ENCODE data around the gene GPR34.
"Not testable (repeated sequence)": the region's sequence is repeated elsewhere in the genome, so short reads cannot be mapped to it uniquely, and the experiment has no call there.

Gene GPR34

DNA sequence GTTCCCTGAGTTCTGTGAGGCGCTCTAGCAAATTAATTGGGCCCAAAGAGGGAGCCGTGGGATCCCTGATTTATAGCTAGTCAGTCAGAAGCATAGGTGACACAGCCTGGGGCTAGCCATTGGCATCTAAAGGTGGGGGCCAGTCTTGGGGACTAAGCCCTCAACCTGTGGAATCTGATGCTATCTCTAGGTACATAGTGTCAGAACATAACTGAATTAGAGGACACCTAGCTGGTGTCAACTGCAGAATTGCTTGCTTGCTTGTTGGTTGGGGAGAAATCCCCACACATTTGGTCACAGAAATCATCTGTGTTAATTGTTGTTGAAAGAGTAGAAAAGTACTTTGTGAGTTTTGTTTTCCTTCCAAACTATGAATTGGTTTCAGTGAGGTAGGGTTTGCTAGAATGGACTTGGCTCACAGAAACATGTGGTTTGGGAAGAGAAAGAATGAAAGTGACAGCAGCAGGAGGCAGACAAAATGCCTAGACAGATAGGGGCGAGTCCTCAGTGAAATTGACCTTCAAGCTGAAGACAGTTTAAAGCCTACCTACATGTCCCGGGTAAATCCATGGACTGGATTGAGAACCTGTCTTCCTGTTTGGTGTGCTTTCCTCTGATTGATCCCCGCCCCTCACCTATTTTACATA is 22.4 kb downstream of the GPR34 start:
- FAIRE-seq (no peak), DNase-seq (ENCODE audit: insufficient read length, low spot score) (no peak)
- TF ChIP-seq, protein P1, sequence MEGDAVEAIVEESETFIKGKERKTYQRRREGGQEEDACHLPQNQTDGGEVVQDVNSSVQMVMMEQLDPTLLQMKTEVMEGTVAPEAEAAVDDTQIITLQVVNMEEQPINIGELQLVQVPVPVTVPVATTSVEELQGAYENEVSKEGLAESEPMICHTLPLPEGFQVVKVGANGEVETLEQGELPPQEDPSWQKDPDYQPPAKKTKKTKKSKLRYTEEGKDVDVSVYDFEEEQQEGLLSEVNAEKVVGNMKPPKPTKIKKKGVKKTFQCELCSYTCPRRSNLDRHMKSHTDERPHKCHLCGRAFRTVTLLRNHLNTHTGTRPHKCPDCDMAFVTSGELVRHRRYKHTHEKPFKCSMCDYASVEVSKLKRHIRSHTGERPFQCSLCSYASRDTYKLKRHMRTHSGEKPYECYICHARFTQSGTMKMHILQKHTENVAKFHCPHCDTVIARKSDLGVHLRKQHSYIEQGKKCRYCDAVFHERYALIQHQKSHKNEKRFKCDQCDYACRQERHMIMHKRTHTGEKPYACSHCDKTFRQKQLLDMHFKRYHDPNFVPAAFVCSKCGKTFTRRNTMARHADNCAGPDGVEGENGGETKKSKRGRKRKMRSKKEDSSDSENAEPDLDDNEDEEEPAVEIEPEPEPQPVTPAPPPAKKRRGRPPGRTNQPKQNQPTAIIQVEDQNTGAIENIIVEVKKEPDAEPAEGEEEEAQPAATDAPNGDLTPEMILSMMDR (IDR thresholded peaks at IDR 0.05; ENCODE audit: insufficient read depth, missing control alignments) = no peak

DNA sequence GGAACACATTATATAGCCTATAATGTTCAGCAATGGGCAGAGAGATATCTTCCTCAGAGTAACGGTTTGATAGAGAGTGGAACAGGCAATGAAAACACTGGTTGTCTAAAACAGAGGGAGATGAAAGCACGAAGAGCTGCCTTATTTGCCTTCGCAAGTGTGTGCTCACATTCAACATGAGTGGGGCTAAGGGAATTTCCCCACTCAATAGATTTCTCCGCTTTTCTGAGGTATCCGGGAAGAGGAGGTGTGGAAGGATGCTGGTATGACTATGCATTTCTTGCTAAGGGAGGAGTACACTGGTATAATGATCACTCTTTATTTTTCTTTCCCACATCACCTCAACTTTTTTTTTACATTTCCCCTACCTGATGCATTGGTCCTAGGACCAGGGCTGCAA is 27.4 kb downstream of the GPR34 start:
- FAIRE-seq (no peak), DNase-seq (ENCODE audit: insufficient read length, low spot score) (no peak)
- TF ChIP-seq, protein P1 (IDR thresholded peaks at IDR 0.05; ENCODE audit: insufficient read depth, missing control alignments) = no peak

DNA sequence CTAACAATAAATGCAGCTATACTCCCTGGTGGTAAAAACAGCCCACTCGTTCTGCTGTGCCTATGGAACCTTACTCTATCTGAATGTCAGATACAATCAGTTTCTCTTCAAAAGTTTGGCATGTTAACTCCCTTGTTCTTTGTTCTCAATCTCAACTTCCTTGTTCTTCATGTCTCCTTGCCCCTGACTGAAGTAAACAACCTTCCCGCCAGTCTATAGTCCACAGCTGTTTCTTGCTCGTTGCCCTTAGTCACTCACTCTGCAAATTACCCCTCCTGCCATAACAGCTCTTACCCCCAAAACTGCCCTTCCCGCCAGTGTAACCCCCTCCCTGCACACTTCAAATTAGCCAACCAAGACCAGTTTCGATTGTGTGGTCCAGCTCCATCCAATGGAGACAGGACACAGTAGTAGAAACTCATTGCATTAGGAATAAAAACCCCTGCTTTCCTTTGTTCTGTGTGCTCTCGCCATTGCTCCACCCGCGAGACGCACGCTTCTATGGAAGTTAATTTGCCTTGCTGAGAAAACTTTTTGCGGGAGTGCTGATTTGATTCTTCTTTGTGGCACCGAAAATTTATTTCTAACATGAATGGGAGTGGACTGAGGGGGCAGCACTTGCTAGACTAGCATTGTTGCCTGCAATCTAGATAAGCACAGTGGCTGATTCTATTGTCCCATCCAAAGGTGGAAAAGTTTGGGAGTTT is 28.1 kb downstream of the GPR34 start:
- TF ChIP-seq, protein P1 (IDR thresholded peaks at IDR 0.05; ENCODE audit: insufficient read depth, missing control alignments) = no peak
- DNase-seq (ENCODE audit: insufficient read length, low spot score) (no peak), FAIRE-seq (no peak)

DNA sequence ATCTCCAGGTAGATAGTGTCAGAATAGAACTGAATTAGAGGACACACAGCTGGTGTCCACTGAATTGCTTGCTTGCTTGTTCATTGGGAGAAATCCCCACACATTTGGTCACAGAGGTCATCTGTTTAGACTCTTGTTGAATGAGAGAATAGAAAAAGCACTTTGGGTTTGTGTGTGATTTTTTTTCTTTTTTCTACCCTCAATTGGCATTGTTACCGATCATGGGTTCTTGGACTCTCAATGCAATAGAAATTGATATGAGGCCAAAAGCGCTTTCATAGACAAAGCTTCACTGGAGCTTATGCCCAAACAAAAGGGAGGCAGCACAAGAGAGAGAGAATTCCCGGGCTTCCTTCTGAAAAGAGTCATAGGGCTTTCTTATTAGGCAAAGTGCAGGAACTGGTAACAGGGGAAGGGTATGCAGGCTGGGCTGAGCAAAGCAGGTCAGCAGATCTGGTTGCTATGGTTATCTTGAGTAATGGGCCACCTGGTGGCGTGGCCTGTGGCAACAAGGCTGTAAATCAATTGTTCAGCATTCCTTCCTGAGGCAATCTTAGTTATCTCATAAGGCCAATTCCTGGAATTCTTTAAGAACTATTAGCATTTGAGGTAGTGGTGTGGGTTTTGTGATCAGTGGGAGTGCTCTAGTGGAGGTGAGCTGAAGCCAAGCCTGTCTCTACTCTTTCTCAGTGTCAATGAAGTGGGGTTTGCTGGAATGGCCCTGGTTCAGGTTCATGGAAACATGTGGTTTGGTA is 29.9 kb downstream of the GPR34 start:
- no peak for FAIRE-seq

DNA sequence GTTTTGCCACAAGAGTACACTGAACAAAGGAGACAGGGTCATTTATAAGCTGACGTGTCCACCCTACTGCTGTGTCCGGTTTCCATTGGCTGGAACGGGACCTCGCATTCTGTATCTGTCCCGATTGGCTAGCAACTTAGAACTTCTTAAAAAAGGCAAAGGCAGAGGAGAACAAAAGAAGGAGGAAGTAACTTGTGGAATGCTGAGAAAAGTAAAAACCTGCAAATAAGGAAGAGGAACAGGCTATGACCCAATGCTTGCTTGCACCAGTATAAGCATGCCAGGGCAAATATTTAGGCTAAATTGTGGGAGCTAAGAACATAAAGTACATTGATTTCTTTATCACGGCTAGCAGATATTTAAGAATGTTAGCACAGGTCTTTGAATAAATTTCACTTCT is 30.8 kb downstream of the GPR34 start:
- not testable (repeated sequence) for FAIRE-seq; DNase-seq (ENCODE audit: insufficient read length, low spot score)

More for the DNA sequence above, 29.9 kb downstream of the GPR34 start:
- DNase-seq (ENCODE audit: insufficient read length, low spot score) = no peak
- TF ChIP-seq, protein P1 (IDR thresholded peaks at IDR 0.05; ENCODE audit: insufficient read depth, missing control alignments) = no peak

DNA sequence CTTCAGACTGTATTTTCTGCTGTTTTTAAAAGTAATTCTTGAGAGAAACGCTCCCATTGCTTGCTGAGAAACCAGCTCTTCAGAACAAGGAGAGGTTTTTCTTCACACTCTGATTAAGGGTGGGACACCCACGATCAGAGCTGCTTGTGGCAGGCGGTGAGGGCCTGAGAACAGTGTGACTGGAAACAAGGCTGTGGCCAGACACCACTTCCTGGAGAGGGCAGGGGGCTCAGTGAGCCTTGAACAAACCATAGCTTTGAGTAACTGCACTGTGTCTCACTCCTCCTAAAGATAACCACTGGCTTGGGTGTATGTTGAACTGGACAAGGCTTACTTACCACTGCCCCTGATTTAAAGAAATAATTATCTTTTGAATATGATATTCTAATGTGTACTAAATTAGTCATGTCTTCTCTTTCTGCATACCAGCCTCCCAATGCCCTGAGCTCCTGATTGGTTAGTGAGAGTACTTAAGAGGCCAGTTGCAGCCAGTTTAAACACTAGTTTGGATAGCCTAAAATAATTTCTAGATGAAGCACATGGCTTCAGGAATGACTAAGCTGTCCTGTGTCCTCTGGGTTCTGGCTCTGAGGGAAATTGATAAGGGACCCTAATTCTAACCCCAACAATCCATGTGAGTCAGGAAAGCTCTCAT is 31.5 kb downstream of the GPR34 start:
- FAIRE-seq (no peak), DNase-seq (ENCODE audit: insufficient read length, low spot score) (no peak)
- TF ChIP-seq, protein P1 (IDR thresholded peaks at IDR 0.05; ENCODE audit: insufficient read depth, missing control alignments) = no peak

DNA sequence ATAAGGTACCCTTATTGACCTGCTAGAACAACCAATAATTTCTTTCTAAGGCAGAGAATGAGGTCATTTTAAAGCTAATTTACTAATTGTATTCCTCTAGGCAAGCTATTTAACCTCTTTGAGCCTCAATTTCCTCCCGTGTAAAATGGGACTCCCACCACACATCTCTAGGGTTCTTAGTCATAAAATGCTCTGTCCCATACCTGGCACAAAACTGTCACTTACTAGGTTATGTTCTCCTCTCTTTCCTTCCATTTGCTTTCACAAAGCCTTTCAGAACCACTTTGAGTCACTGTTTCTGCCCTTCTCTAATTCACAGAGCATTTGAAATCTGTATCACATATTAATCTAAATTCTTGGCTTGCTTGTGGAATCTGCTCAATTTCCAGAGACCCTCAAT is 32.8 kb downstream of the GPR34 start:
- FAIRE-seq (no peak), DNase-seq (ENCODE audit: insufficient read length, low spot score) (no peak)
- TF ChIP-seq, protein P1 (IDR thresholded peaks at IDR 0.05; ENCODE audit: insufficient read depth, missing control alignments) = no peak
